HepG2 (cell line): Measurements from ENCODE around the gene NOXRED1. TPM values are rescaled to one million over a fixed set of nuclear protein-coding genes. Genes with fewer than 3 reads are reported as not detected.
A peak's percentile ranks its signal among the peaks of the same experiment; 100 is the strongest.

Source experiments
- CEBPB ChIP-seq: IDR thresholded peaks from 2 replicates; pipeline ENCODE4 v1.6.1; 2011; ENCODE audit warnings: low read depth, low read length, improper control_type of control experiment, borderline replicate concordance
- GABPB1 ChIP-seq: IDR thresholded peaks from 2 replicates; pipeline ENCODE4 v1.6.1; 2016; ENCODE audit warnings: mild to moderate bottlenecking, missing genetic modification reagents, moderate library complexity, missing compliant biosample characterization
- NCOA5 ChIP-seq: sonication (generic); formaldehyde crosslinking; IDR thresholded peaks from 2 replicates; pipeline ENCODE4 v1.4.0; 2020; ENCODE audit warnings: missing genetic modification reagents
- REL ChIP-seq: sonication (generic); formaldehyde crosslinking; conservative IDR thresholded peaks from 2 replicates; pipeline ENCODE4 v1.8.0; 2022; ENCODE audit warnings: mild to moderate bottlenecking, missing genetic modification reagents, moderate library complexity
- RORA ChIP-seq: sonication (generic); formaldehyde crosslinking; IDR thresholded peaks from 2 replicates; pipeline ENCODE4 v1.5.0; 2020; ENCODE audit warnings: mild to moderate bottlenecking, missing genetic modification reagents, moderate library complexity
- ZNF256 ChIP-seq: sonication (generic); formaldehyde crosslinking; conservative IDR thresholded peaks from 2 replicates; pipeline ENCODE4 v1.4.0; 2020; ENCODE audit warnings: missing genetic modification reagents
- ZNF260 ChIP-seq: sonication (generic); formaldehyde crosslinking; IDR thresholded peaks from 2 replicates; pipeline ENCODE4 v1.4.0; 2020; ENCODE audit warnings: missing genetic modification reagents, low read depth, mild to moderate bottlenecking, borderline replicate concordance
- ZNF296 ChIP-seq: sonication (generic); formaldehyde crosslinking; conservative IDR thresholded peaks from 2 replicates; pipeline ENCODE4 v1.5.0; 2020; ENCODE audit warnings: mild to moderate bottlenecking, missing genetic modification reagents
- ZNF317 ChIP-seq: sonication (generic); formaldehyde crosslinking; IDR thresholded peaks from 2 replicates; pipeline ENCODE4 v1.5.0; 2020; ENCODE audit warnings: mild to moderate bottlenecking, missing genetic modification reagents
- ZNF382 ChIP-seq: sonication (generic); formaldehyde crosslinking; IDR thresholded peaks from 2 replicates; pipeline ENCODE4 v1.5.0; 2020; ENCODE audit warnings: missing genetic modification reagents, mild to moderate bottlenecking, borderline replicate concordance
- ZNF552 ChIP-seq: sonication (generic); formaldehyde crosslinking; IDR thresholded peaks from 2 replicates; pipeline ENCODE4 v1.9.0; 2022; ENCODE audit warnings: missing genetic modification reagents, mild to moderate bottlenecking, borderline replicate concordance
- ZNF557 ChIP-seq: sonication (generic); formaldehyde crosslinking; IDR thresholded peaks from 2 replicates; pipeline ENCODE4 v1.4.0; 2020; ENCODE audit warnings: missing genetic modification reagents
- ZNF674 ChIP-seq: sonication (generic); formaldehyde crosslinking; IDR thresholded peaks from 2 replicates; pipeline ENCODE4 v1.5.0; 2020; ENCODE audit warnings: low read depth, mild to moderate bottlenecking, missing genetic modification reagents
- polyA plus RNA-seq, 8 experiments: library from polyadenylated mRNA; depleted of rRNA in 3 of 8; stranded (reverse) in 7 of 8; unstranded in 1 of 8; fragments of >200 nt; fragmentation: Illumina TruSeq in 4 of 8; extraction: Trizol in 4 of 8; gene quantifications; 2 replicates each; pipeline versions ENCODE4 v1.2.1 to v1.2.3, GENCODE V29; 2011 to 2016; ENCODE audit warnings: low read depth in 4 of 8, missing spikeins in 1 of 8, mixed read lengths in 1 of 8; ENCODE audit not compliant: insufficient read depth in 1 of 8
- total RNA-seq, 5 experiments: library from RNA; depleted of rRNA; stranded (reverse); fragments of >200 nt; fragmentation: Illumina TruSeq; extraction: Trizol; gene quantifications; 2 replicates each; pipeline ENCODE4 v1.2.3, GENCODE V29; 2016; ENCODE audit warnings: low read depth in 1 of 5
- TF ChIP-seq, protein P1 (sequence below): sonication (generic); formaldehyde crosslinking; IDR thresholded peaks from 2 replicates; pipeline ENCODE4 v1.5.0; 2020; ENCODE audit warnings: mild to moderate bottlenecking, missing genetic modification reagents, borderline replicate concordance
- TF ChIP-seq, protein P2 (sequence below): sonication (generic); formaldehyde crosslinking; IDR thresholded peaks from 2 replicates; pipeline ENCODE4 v1.8.0; 2022; ENCODE audit warnings: missing genetic modification reagents, mild to moderate bottlenecking, moderate library complexity, borderline replicate concordance
- TF ChIP-seq, protein P3 (sequence below): sonication (generic); formaldehyde crosslinking; IDR thresholded peaks from 2 replicates; pipeline ENCODE4 v1.9.0; 2021; ENCODE audit warnings: missing genetic modification reagents, mild to moderate bottlenecking, borderline replicate concordance
- TF ChIP-seq, protein P4 (sequence below): sonication (generic); formaldehyde crosslinking; conservative IDR thresholded peaks from 2 replicates; pipeline ENCODE4 v1.8.1; 2023; ENCODE audit warnings: missing genetic modification reagents
- TF ChIP-seq, protein P5 (sequence below): IDR thresholded peaks from 2 replicates; pipeline ENCODE4 v1.6.1; 2012; ENCODE audit warnings: inconsistent platforms

The NOXRED1 gene
- total and polyA plus RNA-seq, 2 of the 13 experiments (the other 11 are each of a cell fraction or from before 2014, with no cell fraction given), result 0.24 to 0.41 TPM

DNA sequence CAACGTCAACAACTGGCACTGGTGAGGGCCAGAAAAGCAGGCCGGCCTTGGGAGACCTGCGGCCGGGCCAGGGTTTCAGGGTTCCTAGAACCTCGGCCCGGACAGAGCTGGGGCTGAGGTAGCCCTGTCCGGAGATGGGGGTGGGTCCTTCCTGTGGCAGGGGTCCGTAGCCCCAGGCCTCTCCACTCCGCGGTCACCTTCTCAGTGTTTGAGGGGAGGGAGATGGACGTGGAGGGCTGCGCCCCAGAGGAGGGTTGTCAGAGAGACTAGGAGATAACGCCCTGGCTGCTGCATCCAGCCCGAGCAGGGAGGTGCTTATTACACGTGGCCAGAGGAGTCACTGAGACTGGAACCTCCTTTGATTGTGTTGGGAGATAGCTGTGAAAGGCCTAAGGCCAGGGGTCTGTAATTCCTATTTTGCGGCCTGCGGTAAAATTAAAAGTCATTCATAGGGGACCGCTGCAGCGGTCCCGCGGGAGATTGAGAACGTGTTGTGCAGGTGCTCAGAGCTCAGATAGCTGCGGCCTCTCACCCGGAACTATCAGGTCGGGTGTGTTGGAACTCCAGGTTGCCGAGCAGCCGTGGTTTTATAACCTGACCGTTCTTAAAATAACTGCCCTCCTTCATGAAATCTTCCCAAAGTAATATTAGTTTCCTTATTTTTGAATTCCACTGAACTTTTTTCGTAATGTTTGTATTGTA lies 35.1 kb upstream of the NOXRED1 start (continued):
- TF ChIP-seq, protein P1, sequence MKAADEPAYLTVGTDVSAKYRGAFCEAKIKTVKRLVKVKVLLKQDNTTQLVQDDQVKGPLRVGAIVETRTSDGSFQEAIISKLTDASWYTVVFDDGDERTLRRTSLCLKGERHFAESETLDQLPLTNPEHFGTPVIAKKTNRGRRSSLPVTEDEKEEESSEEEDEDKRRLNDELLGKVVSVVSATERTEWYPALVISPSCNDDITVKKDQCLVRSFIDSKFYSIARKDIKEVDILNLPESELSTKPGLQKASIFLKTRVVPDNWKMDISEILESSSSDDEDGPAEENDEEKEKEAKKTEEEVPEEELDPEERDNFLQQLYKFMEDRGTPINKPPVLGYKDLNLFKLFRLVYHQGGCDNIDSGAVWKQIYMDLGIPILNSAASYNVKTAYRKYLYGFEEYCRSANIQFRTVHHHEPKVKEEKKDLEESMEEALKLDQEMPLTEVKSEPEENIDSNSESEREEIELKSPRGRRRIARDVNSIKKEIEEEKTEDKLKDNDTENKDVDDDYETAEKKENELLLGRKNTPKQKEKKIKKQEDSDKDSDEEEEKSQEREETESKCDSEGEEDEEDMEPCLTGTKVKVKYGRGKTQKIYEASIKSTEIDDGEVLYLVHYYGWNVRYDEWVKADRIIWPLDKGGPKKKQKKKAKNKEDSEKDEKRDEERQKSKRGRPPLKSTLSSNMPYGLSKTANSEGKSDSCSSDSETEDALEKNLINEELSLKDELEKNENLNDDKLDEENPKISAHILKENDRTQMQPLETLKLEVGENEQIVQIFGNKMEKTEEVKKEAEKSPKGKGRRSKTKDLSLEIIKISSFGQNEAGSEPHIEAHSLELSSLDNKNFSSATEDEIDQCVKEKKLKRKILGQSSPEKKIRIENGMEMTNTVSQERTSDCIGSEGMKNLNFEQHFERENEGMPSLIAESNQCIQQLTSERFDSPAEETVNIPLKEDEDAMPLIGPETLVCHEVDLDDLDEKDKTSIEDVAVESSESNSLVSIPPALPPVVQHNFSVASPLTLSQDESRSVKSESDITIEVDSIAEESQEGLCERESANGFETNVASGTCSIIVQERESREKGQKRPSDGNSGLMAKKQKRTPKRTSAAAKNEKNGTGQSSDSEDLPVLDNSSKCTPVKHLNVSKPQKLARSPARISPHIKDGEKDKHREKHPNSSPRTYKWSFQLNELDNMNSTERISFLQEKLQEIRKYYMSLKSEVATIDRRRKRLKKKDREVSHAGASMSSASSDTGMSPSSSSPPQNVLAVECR (CRISPR knock-in tag), result peak; percentile 46
- TF ChIP-seq, protein P2, sequence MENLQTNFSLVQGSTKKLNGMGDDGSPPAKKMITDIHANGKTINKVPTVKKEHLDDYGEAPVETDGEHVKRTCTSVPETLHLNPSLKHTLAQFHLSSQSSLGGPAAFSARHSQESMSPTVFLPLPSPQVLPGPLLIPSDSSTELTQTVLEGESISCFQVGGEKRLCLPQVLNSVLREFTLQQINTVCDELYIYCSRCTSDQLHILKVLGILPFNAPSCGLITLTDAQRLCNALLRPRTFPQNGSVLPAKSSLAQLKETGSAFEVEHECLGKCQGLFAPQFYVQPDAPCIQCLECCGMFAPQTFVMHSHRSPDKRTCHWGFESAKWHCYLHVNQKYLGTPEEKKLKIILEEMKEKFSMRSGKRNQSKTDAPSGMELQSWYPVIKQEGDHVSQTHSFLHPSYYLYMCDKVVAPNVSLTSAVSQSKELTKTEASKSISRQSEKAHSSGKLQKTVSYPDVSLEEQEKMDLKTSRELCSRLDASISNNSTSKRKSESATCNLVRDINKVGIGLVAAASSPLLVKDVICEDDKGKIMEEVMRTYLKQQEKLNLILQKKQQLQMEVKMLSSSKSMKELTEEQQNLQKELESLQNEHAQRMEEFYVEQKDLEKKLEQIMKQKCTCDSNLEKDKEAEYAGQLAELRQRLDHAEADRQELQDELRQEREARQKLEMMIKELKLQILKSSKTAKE (CRISPR knock-in tag), result no peak
- TF ChIP-seq CEBPB (no peak), RORA (CRISPR knock-in tag) (no peak), ZNF557 (no peak), ZNF317 (CRISPR knock-in tag) (no peak), ZNF260 (CRISPR knock-in tag) (no peak), ZNF256 (0 out of 2 replicates have a peak, but pooled peaks have one; percentile 12), ZNF674 (CRISPR knock-in tag) (no peak), ZNF382 (no peak), GABPB1 (CRISPR knock-in tag) (no peak), ZNF296 (CRISPR knock-in tag) (0 out of 2 replicates have a peak, but pooled peaks have one; percentile 44), REL (CRISPR knock-in tag) (no peak), NCOA5 (CRISPR knock-in tag) (no peak), ZNF552 (CRISPR knock-in tag) (peak; percentile 28; the same call in 1 of the 2 replicates)
- TF ChIP-seq, protein P3, sequence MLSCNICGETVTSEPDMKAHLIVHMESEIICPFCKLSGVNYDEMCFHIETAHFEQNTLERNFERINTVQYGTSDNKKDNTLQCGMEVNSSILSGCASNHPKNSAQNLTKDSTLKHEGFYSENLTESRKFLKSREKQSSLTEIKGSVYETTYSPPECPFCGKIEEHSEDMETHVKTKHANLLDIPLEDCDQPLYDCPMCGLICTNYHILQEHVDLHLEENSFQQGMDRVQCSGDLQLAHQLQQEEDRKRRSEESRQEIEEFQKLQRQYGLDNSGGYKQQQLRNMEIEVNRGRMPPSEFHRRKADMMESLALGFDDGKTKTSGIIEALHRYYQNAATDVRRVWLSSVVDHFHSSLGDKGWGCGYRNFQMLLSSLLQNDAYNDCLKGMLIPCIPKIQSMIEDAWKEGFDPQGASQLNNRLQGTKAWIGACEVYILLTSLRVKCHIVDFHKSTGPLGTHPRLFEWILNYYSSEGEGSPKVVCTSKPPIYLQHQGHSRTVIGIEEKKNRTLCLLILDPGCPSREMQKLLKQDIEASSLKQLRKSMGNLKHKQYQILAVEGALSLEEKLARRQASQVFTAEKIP (CRISPR knock-in tag), result no peak
- TF ChIP-seq, protein P4, sequence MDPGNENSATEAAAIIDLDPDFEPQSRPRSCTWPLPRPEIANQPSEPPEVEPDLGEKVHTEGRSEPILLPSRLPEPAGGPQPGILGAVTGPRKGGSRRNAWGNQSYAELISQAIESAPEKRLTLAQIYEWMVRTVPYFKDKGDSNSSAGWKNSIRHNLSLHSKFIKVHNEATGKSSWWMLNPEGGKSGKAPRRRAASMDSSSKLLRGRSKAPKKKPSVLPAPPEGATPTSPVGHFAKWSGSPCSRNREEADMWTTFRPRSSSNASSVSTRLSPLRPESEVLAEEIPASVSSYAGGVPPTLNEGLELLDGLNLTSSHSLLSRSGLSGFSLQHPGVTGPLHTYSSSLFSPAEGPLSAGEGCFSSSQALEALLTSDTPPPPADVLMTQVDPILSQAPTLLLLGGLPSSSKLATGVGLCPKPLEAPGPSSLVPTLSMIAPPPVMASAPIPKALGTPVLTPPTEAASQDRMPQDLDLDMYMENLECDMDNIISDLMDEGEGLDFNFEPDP (CRISPR knock-in tag), result no peak
- TF ChIP-seq, protein P5, sequence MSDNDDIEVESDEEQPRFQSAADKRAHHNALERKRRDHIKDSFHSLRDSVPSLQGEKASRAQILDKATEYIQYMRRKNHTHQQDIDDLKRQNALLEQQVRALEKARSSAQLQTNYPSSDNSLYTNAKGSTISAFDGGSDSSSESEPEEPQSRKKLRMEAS, result peak; percentile 13
